Peyer's patch (tissue), 4 donors: ENCODE data around the gene ZNF43.

Experiments used
- CTCF ChIP-seq, 6 experiments: fragments of 450-650 bp in 4 of 6; fragments of 200-600 bp in 2 of 6; sonication (generic) in 1 of 6; IDR thresholded peaks; one replicate each; pipeline ENCODE4 v1.5.1; 2017 to 2019; ENCODE audit warnings: antibody characterized with exemption in 6 of 6, mild to moderate bottlenecking in 3 of 6, moderate library complexity in 1 of 6
- POLR2A ChIP-seq, 2 donors: fragments of 450-650 bp; IDR thresholded peaks; one replicate each; pipeline ENCODE4 v1.5.1; 2017; ENCODE audit warnings: antibody characterized with exemption in 2 of 2, mild to moderate bottlenecking in 2 of 2, moderate library complexity in 2 of 2

DNA sequence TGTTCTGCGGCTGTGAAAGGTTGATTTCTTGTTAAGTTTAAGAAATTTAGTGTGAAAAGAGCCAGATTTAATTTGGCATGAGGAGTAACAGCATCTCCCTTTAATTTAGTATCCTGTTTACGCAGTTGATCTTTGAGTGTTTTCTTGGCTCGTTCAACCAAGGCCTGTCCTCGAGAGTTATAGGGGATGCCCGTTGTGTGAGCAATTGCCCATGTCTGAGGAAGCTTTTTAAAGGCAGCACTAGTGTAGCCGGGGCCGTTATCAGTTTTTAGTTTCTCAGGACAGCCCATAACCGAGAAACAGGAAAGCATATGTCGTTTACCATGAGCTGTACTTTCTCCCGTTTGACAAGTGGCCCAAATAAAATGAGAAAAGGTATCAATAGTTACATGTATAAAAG lies 47.5 kb upstream of the ZNF43 start:
- no peak for TF ChIP-seq POLR2A (IDR thresholded peaks at IDR 0.05)
- TF ChIP-seq CTCF (IDR thresholded peaks at IDR 0.05), result no peak
